Panc1 (cell line): ENCODE results near the gene BTBD19. TPM values are rescaled to one million over a fixed set of nuclear protein-coding genes. Genes with fewer than 3 reads are reported as not detected.
A peak's percentile ranks its signal among the peaks of the same experiment; 100 is the strongest.
"Not testable (repeated sequence)": the region's sequence is repeated elsewhere in the genome, so short reads cannot be mapped to it uniquely, and the experiment has no call there.

Experiments used
- ATAC-seq: fragments of 200-7000 bp; cut with Tn5 transposase; 2 replicates; pipeline ENCODE4 v1.9.1; 2020; ENCODE audit warnings: mild to moderate bottlenecking, moderate library complexity
- BruUV-seq: library from RNA; stranded (reverse); fragments of 400-500 nt; replicated peaks from 2 replicates; lab custom pipeline; 2021; lab: Mats Ljungman, UMichigan
- CTCF ChIA-PET: fragments of 300-600 bp; sonication (Branson Sonifier 250); formaldehyde crosslinking; loops from one replicate; lab custom pipeline; 2022; ENCODE audit warnings: antibody characterized with exemption; lab: Charles Lee
- POLR2A ChIA-PET: fragments of 300-600 bp; sonication (Branson Sonifier 250); formaldehyde crosslinking; loops from one replicate; lab custom pipeline; 2022; ENCODE audit warnings: antibody characterized with exemption; lab: Charles Lee
- DNase-seq: peaks from one replicate; pipeline ENCODE4 v3.0.0-alpha.2; 2010; ENCODE audit warnings: low read depth, low spot score
- H3K27ac ChIP-seq: 2 replicates; pipeline ENCODE4 v1.5.1; 2011; ENCODE audit warnings: mild to moderate bottlenecking, low read length, inconsistent platforms
- H3K27me3 ChIP-seq: fragments of 200-500 bp; sonication (Bioruptor generic); 2 replicates; pipeline ENCODE4 v1.6.0; 2014; ENCODE audit warnings: low read length, inconsistent platforms; ENCODE audit not compliant: control insufficient read depth, insufficient read depth
- H3K36me3 ChIP-seq: fragments of 200-500 bp; sonication (Bioruptor generic); 2 replicates; pipeline ENCODE4 v1.5.1; 2014; ENCODE audit warnings: inconsistent platforms, mild to moderate bottlenecking, low read length, moderate library complexity; ENCODE audit not compliant: control insufficient read depth, insufficient read depth
- H3K4me1 ChIP-seq: 2 replicates; pipeline ENCODE4 v1.5.1; 2011; ENCODE audit warnings: inconsistent platforms, mild to moderate bottlenecking, low read length, moderate library complexity; ENCODE audit not compliant: control insufficient read depth, insufficient read depth
- H3K4me3 ChIP-seq, 2 experiments: 2 replicates each; pipeline ENCODE4 v1.5.1; 2011 to 2012; ENCODE audit warnings: low read depth in 2 of 2, low read length in 2 of 2, mild to moderate bottlenecking in 2 of 2, inconsistent platforms in 1 of 2, moderate library complexity in 1 of 2
- H3K9me3 ChIP-seq: fragments of 200-500 bp; sonication (Bioruptor generic); 2 replicates; pipeline ENCODE4 v1.5.1; 2014; ENCODE audit warnings: low read depth, mild to moderate bottlenecking, inconsistent platforms, low read length, moderate library complexity; ENCODE audit not compliant: control insufficient read depth, insufficient read depth
- POLR2AphosphoS5 ChIP-seq: IDR thresholded peaks from 2 replicates; pipeline ENCODE4 v1.6.1; 2012; ENCODE audit warnings: mild to moderate bottlenecking, low read depth, low read length, moderate library complexity
- SIN3A ChIP-seq: IDR thresholded peaks from 2 replicates; pipeline ENCODE4 v1.6.1; 2012; ENCODE audit warnings: low read depth, mild to moderate bottlenecking, low read length, moderate library complexity, borderline replicate concordance; ENCODE audit not compliant: insufficient read depth
- TCF7L2 ChIP-seq: IDR thresholded peaks from 2 replicates; pipeline ENCODE4 v1.6.1; 2011; ENCODE audit warnings: mild to moderate bottlenecking, low read depth, low read length, inconsistent platforms
- in situ Hi-C: cut with HindIII; loops from 2 replicates; pipeline ENCODE4 v1.10.0; 2016; ENCODE audit warnings: low sequenced_read_pairs, low pct_unique_long_range_greater_than_20kb
- intact Hi-C: fragments of 100-400 bp; cut with micrococcal nuclease; formaldehyde crosslinking; loops from one replicate; pipeline ENCODE4 v1.10.0; 2022; ENCODE audit not compliant: unreplicated experiment
- total RNA-seq: library from RNA; stranded (reverse); gene quantifications from one replicate; pipeline ENCODE4 v1.2.1, GENCODE V29; 2021; ENCODE audit not compliant: unreplicated experiment
- TF ChIP-seq, protein P1 (sequence below): fragments of 450-650 bp; IDR thresholded peaks from 2 replicates; pipeline ENCODE4 v1.5.1; 2017; ENCODE audit warnings: mild to moderate bottlenecking
- TF ChIP-seq, protein P2 (sequence below), 2 experiments: IDR thresholded peaks; 2 replicates each; pipeline ENCODE4 v1.6.1; 2011 to 2012; ENCODE audit warnings: low read depth in 2 of 2, control low read depth in 1 of 2, low read length in 1 of 2, mild to moderate bottlenecking in 1 of 2, moderate library complexity in 1 of 2; ENCODE audit not compliant: insufficient read depth in 1 of 2

BTBD19 gene
- total RNA-seq, 1 experiment from 2014 or later: 2.6 TPM

DNA sequence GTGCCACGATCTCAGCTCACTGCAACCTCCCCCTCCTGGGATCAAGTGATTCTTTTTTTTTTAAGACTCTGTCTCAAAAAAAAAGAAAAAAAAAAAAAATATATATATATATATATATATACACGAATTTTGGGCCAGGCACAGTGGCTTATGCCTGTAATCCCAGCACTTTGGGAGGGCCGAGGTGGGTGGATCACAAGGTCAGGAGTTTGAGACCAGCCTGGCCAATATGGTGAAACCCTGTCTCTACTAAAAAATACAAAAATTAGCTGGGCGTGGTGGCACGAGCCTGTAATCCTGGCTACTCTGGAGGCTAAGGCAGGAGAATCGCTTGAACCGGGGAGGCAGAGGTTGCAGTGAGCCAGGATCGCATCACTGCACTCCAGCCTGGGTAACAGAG, 10.4 kb upstream of the BTBD19 start:
- H3K9me3 ChIP-seq, in situ Hi-C loops, intact Hi-C loops, ATAC-seq, H3K27ac ChIP-seq, DNase-seq, H3K27me3 ChIP-seq, H3K4me3 ChIP-seq, POLR2A ChIA-PET, H3K36me3 ChIP-seq, BruUV-seq: not testable (repeated sequence)
- CTCF ChIA-PET: interaction anchor here (0.6 kb wide), 1 partner anchor 11 kb away, joined by 10 read pairs; no protein-coding TSS in a partner anchor
- peaks cover 22% of the 10 kb centered on the region for H3K4me1 ChIP-seq

DNA sequence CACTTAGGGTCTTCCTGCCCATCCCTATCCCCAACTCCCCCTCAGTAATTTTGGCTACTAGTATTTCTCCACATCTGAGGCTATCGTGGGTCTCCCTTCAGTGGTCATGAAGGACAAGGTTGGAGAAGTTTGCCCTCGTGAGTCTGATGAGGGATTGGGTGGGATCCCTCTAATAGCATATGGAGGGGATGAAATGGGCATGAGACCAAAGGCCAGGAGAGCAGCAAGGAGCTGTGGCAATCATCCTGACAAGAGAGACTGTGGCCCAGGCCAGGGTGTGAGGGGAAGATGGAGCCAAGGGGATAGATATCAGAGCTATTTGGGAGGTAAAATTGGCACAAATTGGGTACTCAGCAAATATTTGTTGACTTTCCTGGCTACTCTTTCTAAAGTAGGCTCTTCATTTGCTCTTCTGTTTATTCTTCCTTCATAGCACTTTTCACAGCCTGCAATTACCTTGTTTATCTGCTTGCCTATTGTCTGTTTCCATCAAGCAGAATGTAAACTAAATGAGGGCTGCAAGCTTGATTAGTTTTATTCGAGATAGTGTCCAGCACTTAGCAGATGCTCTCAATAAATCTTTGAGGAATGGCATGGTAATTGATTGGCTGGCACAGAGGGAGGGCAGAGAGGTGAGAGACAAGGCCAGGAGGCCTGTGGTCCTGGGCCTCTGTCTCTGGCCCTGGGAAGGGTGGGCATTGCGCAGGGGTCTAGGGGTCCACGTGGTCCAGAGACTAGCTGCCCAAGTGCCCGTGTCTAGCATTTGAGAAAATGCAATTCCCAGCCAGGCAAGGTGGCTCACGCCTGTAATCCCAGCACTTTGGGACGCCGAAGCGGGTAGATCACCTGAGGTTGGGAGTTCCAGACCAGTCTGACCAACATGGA, 9.6 kb upstream of the BTBD19 start:
- Histone ChIP-seq H3K9me3 (no peaks in the 10 kb centered on the region), H3K27me3 (no peaks in the 10 kb centered on the region), H3K27ac (peak overlapping the region; percentile 54; the same call in 1 of the 2 replicates), H3K36me3 (no peaks in the 10 kb centered on the region; the same call in 1 of the 2 replicates), H3K4me1 (peaks cover 22% of the 10 kb centered on the region), H3K4me3 (no peak overlapping the region)
- intact Hi-C loops (no loop called here), in situ Hi-C loops (no loop called here)
- no peak for DNase-seq
- no TSS peak for BruUV-seq
- CTCF ChIA-PET: interaction anchor here (0.6 kb wide), 2 partner anchors 8 to 36 kb away, joined by 3 read pairs; no protein-coding TSS in a partner anchor
- TF ChIP-seq, protein P1, sequence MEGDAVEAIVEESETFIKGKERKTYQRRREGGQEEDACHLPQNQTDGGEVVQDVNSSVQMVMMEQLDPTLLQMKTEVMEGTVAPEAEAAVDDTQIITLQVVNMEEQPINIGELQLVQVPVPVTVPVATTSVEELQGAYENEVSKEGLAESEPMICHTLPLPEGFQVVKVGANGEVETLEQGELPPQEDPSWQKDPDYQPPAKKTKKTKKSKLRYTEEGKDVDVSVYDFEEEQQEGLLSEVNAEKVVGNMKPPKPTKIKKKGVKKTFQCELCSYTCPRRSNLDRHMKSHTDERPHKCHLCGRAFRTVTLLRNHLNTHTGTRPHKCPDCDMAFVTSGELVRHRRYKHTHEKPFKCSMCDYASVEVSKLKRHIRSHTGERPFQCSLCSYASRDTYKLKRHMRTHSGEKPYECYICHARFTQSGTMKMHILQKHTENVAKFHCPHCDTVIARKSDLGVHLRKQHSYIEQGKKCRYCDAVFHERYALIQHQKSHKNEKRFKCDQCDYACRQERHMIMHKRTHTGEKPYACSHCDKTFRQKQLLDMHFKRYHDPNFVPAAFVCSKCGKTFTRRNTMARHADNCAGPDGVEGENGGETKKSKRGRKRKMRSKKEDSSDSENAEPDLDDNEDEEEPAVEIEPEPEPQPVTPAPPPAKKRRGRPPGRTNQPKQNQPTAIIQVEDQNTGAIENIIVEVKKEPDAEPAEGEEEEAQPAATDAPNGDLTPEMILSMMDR: no peak
- TF ChIP-seq TCF7L2 (no peak), SIN3A (no peak), POLR2AphosphoS5 (no peak)
- TF ChIP-seq, protein P2, sequence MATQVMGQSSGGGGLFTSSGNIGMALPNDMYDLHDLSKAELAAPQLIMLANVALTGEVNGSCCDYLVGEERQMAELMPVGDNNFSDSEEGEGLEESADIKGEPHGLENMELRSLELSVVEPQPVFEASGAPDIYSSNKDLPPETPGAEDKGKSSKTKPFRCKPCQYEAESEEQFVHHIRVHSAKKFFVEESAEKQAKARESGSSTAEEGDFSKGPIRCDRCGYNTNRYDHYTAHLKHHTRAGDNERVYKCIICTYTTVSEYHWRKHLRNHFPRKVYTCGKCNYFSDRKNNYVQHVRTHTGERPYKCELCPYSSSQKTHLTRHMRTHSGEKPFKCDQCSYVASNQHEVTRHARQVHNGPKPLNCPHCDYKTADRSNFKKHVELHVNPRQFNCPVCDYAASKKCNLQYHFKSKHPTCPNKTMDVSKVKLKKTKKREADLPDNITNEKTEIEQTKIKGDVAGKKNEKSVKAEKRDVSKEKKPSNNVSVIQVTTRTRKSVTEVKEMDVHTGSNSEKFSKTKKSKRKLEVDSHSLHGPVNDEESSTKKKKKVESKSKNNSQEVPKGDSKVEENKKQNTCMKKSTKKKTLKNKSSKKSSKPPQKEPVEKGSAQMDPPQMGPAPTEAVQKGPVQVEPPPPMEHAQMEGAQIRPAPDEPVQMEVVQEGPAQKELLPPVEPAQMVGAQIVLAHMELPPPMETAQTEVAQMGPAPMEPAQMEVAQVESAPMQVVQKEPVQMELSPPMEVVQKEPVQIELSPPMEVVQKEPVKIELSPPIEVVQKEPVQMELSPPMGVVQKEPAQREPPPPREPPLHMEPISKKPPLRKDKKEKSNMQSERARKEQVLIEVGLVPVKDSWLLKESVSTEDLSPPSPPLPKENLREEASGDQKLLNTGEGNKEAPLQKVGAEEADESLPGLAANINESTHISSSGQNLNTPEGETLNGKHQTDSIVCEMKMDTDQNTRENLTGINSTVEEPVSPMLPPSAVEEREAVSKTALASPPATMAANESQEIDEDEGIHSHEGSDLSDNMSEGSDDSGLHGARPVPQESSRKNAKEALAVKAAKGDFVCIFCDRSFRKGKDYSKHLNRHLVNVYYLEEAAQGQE (IDR thresholded peaks at IDR 0.05; ENCODE audit: insufficient read depth in 1 of 2, low read depth in 2 of 2, low read length in 1 of 2): no peak
- POLR2A ChIA-PET: interaction anchor here (0.6 to 0.7 kb wide), 2 partner anchors 8 to 47 kb away, joined by 6 to 8 read pairs; no protein-coding TSS in a partner anchor
- no peak for ATAC-seq
